Spleen (tissue), 7 donors: ENCODE data around the gene FNTB.
A peak's percentile ranks its signal among the peaks of the same experiment; 100 is the strongest.

ENCODE experiments used
- CTCF ChIP-seq, 11 experiments: fragments of 200-600 bp in 7 of 11; fragments of 450-650 bp in 4 of 11; sonication (generic) in 4 of 11; IDR thresholded peaks in 8 of 11; conservative IDR thresholded peaks in 3 of 11; 1 replicate in 7 of 11; 2 replicates in 4 of 11; pipeline versions ENCODE4 v1.4.0 to v1.8.0; 2016 to 2021; ENCODE audit warnings: antibody characterized with exemption in 11 of 11, inconsistent platforms in 4 of 11, mild to moderate bottlenecking in 1 of 11
- POLR2AphosphoS5 ChIP-seq, 3 donors: sonication (generic); formaldehyde crosslinking; IDR thresholded peaks; one replicate each; pipeline ENCODE4 v1.5.1; 2017; ENCODE audit warnings: antibody characterized with exemption in 3 of 3
- donor health status: DM: no; HTN: no; CAD: no; lungs with moderate emphysema.
- donor health status: DM: no; HTN: no; CAD: no.
- donor health status: DM: no; HTN: no; CAD: no.

GRCh38 chr14:65035049-65035448 lies 48.4 kb downstream of the FNTB start:
- TF ChIP-seq POLR2AphosphoS5 (IDR thresholded peaks at IDR 0.05) (peak; percentile 74 to 77 (median 77)), CTCF (IDR thresholded peaks at IDR 0.05 in 8 of 11, conservative IDR thresholded peaks at IDR 0.05 in 3 of 11) (no peak)
